GM21360 (cell line): ENCODE measurements around the gene CCDC187.

Source experiments
- ATAC-seq: cut with Tn5 transposase; IDR thresholded peaks from one replicate; pipeline ENCODE4 v1.9.1; 2021; ENCODE audit warnings: mild to moderate bottlenecking, moderate library complexity; ENCODE audit not compliant: unreplicated experiment

CCDC187 gene

DNA sequence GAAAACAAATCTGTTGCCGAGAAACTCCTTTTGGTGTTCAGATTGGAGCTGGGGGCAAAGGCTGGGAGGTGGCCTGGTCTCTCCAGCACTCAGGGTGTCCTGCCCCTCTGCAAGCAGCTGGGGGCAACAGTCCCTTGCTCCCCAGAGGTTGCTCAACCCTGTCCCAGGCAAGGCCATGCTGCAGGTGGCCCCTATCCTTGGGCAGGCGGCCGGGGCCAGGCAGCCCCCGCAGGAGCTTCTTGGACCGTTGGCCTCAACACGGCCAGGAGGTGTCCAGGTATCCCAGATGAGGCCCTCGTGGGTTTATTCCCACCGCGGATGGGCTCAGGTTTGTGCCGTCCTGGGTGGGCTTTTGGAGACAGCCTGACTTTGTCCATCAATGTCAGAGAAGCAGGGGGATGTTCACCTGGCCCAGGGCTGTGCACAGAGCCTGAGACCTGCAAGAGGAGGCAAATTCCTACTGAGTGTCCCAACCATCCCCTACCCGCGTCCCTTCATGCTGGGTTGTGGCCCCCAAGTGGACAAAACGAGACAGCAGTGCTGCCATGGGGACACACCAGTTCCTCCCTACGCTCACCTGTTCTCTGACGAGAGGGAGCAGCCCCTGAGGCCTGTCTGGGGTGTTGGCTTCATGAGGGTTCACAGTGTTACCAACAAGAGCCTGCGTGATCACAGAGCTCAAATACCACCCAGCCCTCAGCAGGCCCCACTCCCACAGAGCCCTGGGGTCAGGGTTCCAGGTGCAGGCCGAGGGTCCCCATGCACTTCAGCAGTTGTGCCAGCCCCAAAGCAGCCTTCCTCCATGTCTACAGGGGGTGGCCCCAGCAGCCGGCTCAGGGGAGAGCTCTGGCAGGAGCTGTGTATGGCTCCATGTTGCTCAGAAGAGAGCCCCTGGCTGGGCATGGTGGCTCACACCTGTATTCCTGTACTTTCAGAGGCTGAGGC, 9.5 kb upstream of the CCDC187 start:
- no peak for ATAC-seq

DNA sequence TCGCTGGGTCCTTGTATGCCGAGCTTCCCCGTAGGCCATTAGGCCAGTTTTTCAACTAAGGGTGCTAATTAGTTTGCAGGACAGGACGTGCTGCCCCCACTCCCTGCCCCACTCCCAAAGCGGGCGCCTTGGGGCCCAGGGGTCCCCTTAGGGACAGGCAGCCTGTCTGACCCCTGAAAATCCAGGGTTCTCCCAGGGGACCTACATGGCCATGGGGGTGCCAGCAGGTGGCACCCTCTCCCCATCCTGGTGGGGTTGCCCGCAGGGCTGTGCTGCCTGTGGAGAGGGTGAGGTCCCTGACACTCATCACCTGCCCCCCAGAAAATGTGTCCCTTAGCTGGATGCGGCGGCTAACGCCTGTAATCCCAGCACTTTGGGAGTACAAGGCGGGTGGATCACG, 8.5 kb upstream of the CCDC187 start:
- no peak for ATAC-seq

DNA sequence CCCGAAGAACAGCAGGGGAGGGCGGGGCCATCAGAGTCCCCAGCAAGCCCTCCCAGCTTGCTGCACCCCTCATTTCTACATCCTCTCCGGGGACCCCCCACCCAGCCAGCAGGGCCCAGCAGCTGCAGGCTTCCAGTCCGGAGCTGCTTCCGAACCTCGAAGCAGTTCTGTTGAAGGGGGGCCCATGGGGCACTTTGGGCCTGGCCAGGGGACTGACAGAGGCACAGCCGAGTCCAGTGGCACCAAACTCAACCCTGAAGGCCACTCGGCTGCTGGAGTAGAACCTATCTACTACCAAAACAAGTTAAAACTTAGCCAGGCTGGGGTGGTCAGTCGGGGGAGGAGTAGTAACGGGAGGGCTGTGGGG, 8.1 kb upstream of the CCDC187 start:
- ATAC-seq: no peak

DNA sequence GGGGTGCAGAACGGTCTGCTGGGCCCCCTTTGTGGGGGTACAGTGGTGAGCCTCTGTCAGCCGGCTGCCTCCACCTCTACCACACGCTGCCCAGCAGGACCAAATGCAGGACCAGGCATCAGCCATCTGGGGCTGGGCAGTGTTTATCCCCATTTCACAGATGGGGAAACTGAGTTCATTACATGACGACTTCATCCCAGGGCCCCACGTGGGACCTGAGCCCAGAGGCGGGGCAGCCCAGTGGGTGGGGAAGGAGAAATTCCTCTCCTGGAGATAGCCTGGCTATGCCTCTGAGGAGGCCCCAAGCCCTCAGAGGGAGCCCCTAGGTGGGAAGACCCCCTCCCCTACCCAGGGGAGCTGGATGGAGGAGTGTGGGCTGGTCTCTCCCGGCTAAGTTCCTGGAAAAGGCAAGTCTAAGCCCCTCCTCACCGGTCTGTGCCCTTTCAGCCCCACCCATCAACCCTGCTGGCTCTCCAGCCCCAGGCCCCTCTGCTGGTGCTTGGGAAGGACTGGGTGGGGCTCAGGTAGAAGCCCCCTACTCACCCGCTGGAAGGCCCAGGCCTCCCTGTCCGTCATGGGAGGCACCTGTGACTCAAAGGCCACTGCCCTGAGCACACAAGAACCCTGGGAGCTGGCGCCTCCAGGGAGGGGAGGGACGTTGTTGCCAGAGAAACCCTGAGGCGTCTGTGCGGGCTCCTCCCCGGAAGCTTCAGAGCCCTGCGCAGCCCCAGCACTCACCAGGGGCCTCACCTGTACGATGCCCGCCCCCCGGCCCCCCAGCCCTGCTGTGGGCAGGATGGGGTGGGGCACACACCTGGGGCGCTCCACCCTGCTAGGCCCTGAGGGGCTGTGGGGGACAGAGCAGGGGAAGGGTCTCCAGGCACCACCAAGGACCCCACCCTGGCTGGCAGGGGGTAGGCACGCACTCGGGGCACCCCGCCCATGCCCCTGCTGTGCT, 7.4 kb upstream of the CCDC187 start:
- ATAC-seq: no peak

DNA sequence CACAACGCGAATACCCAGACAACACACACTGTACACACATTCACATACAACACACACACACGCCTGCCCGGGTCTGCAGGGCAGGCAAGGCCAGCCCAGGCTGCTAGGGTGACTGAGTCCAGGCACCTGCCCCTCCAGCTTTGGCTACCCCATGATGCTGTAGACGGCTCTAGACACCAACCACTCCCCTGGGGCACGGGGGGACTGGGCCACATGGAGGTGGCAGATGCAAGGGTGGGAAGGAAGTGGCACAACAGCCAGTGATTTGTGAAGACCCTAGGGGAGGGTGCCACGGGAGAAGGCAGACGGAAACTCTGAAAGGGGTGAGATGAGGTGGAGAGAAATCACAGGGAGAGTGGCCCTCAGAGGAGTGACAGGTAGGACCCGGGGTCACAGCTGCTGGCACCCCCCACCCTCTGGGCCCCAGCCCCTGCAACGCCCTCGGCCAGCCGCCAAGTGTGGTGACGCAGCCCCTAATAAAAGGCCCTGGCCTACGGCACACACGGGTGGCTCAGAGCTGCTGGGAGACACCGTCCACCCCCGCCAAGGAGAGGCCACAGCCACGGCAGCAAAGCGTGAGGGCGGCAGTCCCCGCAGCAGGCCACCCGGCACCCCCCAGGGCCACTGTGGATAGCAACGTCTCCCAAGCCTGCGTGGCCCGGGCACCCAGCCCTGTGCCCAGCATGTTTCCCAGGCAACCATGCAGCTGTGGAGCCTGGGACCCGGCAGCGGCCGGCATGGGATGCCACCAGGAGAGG, 6.6 kb upstream of the CCDC187 start:
- no peak for ATAC-seq

DNA sequence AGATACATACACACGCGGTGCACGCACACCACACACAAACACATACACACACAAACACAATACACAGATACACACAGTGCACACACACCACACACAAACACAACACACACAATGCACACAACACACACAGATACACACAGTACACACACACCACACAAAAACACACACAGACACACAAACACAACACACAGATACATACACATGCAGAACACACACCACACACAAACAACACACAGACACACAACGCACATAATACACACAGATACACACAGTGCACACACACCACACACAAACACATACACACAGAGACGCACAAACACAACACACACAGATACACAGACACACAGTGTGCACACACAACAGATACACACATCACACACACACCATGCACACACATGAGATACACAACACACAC, 5.9 kb upstream of the CCDC187 start:
- no peak for ATAC-seq

DNA sequence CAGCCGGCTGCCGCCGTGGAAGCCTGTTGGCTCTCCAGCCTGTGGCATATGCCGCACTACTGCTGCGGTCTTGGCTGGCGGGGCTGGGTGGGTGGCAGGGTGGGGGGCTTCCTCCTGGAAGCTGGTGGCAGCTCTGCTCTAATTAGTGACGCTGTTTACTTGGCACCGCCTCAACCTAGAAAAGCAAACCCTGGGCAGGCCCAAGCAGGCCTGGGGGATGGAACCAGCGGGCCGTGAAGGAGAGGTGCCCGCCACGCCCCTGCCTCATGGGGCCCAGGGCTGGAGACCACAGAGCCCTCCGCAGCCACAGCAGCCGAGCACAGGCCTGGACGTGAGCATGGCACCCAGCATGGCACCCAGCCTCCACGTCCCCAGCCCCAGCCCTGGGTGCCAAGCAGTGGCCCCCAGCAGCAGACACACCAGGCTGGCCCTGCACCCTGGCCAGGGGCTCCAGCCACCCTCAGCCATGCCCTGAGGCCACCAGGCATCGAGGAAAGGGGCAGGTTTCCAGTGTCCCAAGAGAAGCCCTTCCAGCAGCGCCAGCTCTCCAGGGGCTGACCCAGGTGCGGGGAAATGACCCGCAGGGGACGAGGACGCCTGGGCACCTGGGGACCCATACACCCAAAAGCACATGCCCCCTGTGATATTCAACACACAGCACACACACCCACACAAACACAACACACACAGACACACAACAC, 5.4 kb upstream of the CCDC187 start:
- no peak for ATAC-seq

DNA sequence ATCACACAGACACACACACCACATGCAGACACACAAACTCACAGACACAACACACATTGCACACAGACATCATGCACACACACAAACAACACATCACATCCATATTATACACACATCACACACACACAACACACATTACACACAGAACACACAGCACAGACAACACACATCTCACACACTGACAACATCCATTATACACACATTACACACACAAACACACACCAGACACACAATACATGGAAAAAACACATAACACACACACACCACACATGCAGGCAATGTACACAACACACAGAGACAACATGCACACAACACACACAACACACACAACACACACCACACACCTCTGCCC, 4.8 kb upstream of the CCDC187 start:
- ATAC-seq: no peak

DNA sequence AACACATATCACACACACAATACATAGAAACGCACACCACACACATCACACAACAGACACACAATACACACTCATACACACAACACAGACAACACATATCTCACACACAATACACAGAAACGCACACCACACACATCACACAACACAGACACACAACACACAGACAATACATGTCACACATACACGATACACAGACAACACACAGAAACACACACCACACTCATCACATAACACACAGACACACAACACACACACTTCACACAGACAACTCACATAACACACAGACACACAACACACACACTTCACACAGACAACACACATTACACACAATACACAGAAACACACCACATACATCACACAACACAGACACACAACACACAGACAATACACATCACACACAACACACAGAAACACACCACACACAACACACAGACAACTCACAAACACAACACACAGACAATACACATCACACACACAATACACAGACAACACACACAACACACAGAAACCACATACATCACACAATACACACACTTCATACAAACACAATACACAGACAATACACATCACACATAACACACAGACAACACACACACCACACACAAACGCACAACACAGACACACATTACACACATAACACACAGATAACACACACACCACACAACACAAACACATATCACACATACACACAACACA, 4.3 kb upstream of the CCDC187 start:
- no peak for ATAC-seq

DNA sequence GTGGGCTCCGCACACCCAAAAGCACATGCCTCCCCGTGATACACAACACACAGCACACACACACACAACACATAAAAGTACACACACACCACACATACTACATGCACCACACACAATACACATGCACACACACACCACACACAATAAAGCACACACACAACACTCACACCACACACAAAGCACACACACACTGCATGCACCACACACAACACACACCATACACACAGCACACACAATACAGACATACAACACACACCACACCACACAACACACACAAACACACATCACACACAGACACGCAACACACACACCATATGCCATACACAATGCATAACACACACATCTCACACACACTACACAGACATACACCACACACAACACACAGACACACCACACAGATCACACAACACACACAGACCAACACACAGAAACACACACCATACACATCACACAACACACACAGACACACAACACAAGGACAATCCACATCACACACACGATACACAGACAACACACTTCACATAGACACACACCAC, 3.4 kb upstream of the CCDC187 start:
- no peak for ATAC-seq

DNA sequence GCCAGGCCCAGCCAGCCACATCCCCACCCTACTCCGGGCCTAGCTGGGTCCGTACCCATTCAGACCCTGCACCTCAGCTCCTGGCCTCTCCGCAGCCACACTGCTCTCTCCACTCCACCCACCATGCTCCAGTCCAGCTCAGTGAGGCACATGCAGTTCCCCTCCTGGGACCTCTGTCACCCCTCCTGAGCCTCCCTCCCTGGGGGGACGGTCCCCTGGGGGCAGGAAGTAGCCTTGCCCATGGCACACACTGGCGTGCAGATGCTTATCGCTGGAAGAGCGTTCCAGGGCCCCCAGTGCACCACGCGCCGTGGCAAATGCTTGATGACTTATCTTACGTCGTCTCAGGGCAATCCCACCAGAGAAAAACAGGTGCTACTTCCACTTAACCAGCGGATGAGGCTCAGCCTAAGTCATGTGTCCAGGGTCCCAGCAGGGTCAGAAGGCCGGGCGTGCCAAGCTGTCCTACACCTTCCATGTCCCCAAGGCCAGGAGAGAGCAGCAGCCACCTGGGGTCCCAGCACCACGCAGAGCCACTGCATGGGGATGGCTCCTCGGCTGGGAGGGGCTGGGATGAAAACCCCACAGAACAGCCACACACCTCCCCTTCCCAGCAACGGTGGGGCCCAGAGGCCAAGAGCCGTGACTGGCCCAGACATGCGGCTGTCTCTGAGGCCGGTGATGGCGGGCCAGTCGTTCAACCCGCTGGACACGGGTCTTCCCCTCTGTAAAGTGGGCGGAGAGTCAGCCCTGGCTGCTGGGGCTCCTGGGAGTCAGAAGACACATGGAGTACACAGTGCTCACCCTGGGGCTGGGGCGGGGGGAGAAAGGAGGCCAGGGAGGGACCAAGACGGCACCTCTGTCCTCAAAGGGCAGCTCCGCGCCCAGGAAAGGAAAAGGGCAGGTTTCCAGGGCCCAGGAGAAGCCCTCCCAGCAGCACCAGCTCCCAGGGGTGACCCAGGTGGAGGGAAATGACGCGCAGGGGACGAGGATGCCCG, 2.6 kb upstream of the CCDC187 start:
- no peak for ATAC-seq

DNA sequence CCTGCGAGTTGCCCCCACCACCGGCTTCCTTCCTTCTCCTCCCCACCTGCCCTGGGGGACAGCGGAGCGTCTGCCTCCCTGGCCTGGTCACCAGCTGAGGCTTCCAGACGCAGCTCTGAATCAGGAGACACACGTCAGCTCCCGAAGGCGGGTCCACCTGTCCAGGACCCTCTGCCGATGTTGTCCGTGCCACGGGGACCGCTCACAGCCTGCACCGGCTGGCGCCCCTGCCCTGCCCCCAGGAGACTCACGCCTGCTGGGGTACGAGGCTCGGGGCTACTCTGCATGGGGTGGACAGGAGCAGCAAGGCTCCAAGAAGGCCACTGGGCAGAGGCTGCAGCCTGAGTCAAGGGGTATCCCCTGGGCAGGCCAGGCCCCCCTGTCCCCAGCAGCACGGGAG, 1.9 kb upstream of the CCDC187 start:
- ATAC-seq: no peak

DNA sequence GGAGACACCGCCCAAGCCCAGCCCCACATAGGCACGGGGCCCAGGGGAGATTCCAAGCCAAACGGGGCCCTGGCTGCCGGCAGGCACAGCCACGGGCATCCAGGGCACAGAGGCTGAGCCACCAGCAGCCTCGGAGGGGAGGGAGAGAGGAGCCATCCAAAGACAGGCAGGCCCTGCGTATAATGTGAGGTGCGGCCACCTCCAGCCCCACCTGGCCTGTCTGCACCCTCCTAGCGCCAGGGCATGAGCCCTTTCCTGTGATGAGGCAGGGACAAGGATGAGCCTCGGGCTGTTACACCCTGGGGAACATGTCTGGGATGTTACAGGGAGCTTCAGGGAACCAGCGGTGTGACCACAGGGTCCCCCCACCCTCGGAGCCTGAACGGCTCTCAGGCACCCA, 1.1 kb upstream of the CCDC187 start:
- no peak for ATAC-seq

DNA sequence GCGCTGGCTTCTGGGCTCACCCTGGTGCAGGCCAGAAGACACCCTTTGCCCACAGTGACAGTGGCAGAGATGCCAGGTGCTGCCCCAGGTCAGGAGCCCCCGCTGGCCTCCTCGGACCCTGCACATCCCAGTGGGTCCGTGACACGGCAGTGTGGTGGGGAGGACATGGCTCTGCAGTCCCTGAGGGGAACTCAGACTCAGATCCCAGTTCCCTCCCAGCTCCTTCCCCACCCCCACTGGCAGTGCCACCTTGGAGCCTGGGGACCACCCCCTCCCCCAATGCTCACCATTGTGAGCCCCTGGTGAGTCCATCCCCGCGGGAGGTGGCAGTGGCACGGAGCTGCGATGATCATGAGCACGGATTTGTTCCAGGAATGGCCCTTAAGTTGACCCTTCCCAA, 562 bp upstream of the CCDC187 start:
- ATAC-seq: no peak

DNA sequence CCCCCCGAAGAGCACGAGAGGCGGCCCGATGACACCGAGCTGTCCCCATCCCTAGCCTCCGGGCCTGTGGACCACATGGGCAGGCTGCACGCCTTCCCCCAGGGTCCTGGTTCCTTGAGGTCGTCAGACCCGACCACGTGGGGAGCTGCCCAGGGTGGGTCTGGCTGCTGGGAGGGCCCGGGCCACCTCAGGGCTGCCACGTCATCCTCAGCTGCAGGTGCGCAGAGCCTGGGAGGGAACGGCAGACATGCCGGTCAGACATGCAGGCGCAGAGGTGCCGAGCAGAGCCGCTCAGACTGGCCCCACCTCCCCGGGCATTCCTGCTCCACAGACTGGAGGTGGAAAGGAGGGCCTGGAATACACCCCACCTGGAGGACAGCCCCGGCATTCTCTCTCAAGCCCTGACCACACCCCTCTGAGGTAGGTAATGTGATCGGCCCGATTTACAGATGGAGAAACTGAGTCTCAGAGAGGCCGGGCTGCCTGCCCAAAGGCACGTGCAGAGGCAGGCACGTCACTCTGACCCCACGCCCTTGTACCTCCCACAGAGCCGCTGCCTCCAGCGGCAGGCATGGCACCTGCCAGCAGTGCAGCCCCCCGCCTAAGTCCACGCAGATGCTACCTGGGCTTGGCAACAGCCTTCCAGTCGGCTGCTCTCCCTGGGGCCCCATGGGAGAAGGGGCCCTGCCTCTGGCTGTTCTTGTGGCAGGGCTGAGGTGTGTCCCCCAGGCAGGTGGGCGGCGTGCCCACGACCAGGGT, 649 bp downstream of the CCDC187 start:
- no peak for ATAC-seq

DNA sequence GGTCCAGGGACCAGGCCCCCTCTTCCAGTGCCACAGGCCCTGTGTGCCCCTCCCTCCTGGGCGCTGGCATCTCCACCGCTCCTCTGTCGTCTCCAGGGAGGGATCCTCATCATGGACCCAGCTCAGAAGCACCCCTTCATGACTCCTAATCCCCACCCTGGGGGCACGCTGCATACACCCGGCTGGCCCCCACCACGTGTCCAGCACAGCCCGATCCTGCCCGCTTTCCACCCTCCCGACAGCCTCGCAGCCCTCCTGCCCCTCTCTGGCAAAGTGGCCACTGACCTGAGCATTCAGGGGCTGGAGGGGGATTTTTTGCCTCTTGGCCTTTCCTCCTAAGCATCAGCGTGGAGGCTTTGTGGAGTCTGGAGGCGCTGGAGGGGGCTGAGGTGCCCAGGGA, 1.4 kb downstream of the CCDC187 start:
- no peak for ATAC-seq

DNA sequence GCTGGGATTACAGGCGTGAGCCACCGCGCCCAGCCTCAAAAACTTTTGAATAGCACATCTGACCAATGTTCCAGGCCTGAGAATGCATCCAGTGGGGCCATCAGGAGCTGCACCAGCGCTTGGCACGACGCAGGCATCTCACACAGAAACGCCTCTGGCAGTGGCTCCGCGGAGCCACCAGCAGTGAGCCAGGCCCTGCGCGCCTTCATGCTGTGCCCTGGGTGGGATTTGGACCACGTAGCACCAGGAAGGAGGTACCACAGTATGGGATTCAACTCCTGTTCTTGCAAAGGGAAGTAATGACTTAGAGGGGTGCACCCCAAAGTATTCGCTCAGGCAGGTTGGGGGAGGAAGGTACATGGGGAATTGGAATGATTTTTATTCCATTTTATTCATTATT, 3.0 kb downstream of the CCDC187 start:
- no peak for ATAC-seq

DNA sequence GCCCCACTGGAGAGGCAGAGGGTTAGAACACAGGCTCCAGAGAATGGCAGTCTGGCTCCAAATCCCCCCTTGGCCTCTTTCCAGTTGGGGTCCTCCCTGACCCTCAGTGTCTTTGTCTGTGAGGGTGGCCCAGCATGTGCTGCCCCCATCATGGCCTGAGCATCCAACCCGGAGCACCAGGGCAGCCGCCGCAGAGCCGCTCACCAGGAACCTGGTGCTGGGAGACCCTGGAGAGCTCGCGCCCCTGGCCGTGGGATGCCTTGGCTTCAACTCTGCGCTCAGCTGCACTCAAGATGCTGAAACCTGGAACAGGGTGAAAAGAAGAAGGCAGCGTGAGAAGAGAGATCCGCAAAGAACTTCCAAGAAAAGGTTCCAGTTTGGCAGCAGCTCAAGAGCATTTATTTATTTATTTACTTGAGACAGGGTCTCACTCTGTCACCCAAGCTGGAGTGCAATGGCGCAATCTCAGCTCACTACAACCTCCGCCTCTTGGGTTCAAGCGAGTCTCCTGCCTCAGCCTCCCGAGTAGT, 3.8 kb downstream of the CCDC187 start:
- ATAC-seq: no peak
